HFF-Myc (cell line): ENCODE results near the gene DEPDC5.

Experiments used
- DNase-seq: peaks from one replicate; pipeline ENCODE4 v3.0.0-alpha.2; 2011; ENCODE audit warnings: low read depth; ENCODE audit errors: extremely low read depth
- H3K4me3 ChIP-seq: replicated peaks from 2 replicates; pipeline ENCODE4 v1.5.1; 2011; ENCODE audit warnings: low read depth, mild to moderate bottlenecking, control low read depth, low read length
- TF ChIP-seq, protein P1 (sequence below): IDR thresholded peaks from 2 replicates; pipeline ENCODE4 v1.5.1; 2012; ENCODE audit warnings: mild to moderate bottlenecking, low read depth, low read length, control low read depth; ENCODE audit errors: missing control alignments

Gene DEPDC5

DNA sequence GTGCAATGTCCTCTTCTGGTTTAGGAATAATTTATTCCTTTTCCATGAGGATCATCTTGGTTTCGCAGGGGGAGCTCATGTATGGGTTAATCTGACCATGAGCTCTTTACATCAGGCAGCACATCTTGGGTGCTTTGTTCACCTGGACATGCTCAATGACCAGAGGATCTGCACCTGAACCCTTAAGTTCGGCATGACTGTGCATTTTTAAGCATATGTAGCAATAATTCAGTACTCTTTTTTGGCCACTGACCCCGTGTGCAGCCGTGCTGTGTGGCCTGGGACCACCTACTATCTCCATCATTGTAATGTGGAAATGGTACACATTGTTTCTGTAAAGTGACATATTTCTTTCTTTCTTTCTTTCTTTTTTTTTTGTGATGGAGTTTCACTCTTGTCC lies 62.9 kb downstream of the DEPDC5 start:
- no peak for DNase-seq
- no peak overlapping the region for H3K4me3 ChIP-seq
- TF ChIP-seq, protein P1, sequence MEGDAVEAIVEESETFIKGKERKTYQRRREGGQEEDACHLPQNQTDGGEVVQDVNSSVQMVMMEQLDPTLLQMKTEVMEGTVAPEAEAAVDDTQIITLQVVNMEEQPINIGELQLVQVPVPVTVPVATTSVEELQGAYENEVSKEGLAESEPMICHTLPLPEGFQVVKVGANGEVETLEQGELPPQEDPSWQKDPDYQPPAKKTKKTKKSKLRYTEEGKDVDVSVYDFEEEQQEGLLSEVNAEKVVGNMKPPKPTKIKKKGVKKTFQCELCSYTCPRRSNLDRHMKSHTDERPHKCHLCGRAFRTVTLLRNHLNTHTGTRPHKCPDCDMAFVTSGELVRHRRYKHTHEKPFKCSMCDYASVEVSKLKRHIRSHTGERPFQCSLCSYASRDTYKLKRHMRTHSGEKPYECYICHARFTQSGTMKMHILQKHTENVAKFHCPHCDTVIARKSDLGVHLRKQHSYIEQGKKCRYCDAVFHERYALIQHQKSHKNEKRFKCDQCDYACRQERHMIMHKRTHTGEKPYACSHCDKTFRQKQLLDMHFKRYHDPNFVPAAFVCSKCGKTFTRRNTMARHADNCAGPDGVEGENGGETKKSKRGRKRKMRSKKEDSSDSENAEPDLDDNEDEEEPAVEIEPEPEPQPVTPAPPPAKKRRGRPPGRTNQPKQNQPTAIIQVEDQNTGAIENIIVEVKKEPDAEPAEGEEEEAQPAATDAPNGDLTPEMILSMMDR: no peak

DNA sequence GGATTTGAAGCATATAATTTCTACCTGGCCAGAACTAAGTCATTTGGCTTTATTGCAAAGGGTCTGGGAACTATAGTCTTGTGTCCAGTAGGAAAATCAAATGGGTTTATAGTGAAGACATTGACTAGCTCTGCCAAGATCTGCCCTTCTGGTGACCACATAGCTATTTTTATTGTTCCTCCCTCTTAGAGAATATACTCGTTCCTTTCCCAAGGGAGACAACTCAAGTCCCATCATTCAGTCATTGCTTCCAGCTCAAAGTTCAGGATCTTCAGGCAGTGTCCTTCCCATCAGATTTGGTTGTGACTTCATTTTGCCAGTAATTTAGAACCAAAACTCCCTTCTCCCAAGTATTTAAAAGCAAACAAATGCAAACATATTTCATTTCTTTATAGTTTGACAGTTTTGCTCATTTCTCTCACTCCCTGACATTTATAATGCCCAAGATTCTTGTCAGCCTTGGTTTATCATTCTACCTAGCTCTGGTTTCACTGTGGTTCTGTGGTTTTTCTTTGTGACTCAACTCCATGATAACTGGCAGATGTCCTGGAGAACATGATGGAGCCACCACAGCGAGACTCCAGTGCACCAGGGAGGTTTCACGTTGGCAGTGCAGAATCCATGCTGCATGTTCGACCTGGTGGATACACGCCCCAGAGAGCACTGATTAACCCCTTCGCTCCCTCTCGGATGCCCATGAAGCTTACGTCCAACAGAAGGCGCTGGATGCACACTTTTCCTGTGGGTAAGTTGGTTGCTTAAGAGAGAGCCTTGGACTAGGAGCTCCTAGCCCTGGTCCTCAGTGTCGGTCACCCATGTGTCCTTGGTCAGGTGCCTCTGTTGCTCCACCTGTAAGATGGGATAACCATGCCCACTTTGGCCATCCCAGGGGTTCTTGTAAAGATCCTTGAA lies 64.9 kb downstream of the DEPDC5 start:
- TF ChIP-seq, protein P1: no peak
- no peak for DNase-seq
- H3K4me3 ChIP-seq: no peak overlapping the region

DNA sequence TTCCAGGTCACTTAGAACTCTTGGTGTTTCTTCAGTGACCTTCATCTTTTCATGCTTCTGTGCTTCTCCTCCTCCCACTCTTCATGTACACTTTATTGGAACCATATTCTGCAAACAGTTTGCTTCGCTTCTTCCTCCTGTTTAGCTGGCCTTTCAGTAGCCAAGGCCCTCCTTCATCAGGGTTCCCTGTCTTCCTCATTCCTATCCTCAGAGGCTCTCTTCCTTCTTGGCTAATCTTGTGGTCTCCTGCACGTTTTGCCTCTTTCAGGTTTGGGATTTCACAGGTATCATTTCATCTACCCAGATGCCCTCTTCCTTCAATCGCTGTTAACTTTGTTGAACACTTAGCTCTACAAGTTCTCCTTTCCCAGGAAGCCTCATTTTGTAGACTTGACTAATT lies 66.8 kb downstream of the DEPDC5 start:
- DNase-seq: no peak
- TF ChIP-seq, protein P1: no peak

DNA sequence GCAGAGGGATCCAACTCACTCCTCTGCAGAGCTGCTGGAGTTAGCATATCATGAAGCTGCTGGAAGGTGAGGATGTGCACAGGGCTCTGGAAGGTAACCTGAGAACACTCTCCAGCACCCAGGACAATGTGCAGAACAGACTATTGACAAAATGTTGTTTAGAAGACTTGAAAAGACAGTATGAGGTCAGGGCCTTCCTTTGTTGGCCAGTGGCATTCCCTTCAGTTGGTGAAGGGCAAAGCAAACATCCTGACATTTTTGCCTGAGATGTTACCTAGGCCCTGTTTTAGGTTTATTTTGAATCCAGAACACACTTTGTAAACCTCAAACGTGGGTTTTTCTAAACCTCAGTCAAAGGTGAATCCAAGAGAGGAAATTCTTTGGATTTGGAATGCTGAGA lies 67.8 kb downstream of the DEPDC5 start:
- H3K4me3 ChIP-seq: no peak overlapping the region
- TF ChIP-seq, protein P1: no peak
- no peak for DNase-seq

More for the DNA sequence above, 66.8 kb downstream of the DEPDC5 start:
- H3K4me3 ChIP-seq: no peak overlapping the region

DNA sequence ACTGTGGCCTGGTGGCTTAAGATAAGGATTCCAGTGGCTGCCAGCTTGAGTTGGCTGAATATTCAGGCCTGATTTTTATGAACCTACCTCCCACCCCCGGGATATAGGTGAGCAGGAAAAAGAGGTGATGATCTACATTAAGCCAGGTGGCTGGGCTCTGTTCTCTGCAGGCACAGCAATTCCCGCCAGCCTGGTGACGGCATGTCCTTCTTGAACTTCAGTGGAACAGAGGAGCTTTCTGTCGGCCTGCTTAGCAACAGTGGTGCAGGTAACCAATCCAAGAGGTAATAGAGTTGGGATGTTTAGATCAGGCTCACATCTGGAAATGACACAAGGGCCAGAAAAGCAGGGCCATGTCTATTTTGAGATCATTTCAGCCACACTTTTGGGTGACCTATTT lies 68.7 kb downstream of the DEPDC5 start:
- TF ChIP-seq, protein P1: no peak
- H3K4me3 ChIP-seq: no peak overlapping the region
- no peak for DNase-seq

DNA sequence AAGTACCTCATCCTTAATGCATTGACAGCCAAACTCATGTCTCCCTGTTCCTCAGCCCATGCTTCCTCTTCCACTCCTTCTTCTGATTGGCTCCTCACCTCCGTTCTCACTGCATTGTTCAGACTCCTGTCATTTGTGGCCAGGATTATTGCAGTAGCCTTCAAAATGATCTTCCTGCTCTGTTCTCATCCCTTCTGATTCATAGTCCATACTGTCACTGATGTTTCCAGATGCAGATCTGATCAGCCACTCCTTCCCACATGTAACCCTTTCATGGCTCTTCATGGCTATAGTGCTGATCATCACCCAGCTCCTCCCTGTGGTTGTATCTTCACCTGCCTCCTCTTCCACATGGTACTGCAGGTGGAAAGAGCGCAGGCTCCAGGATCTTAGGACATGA lies 71.7 kb downstream of the DEPDC5 start:
- TF ChIP-seq, protein P1: no peak
- H3K4me3 ChIP-seq: no peak overlapping the region
- no peak for DNase-seq
